Stimulated activated CD8-positive, alpha-beta memory T cell treated with anti-CD3 and anti-CD28 coated beads, Interleukin-15, amount 100 ng/mL, for 24 hours (primary cell): ENCODE results near the gene AP1S3.

Experiments used
- DNase-seq: peaks from one replicate; pipeline ENCODE4 v3.0.0-alpha.2; 2020; ENCODE audit warnings: low read depth

AP1S3 gene

GRCh38 chr2:223760838-223761502 is 76.4 kb downstream of the AP1S3 start:
- DNase-seq: no peak

GRCh38 chr2:223759569-223760430 is 77.6 kb downstream of the AP1S3 start:
- no peak for DNase-seq

- no peak for DNase-seq
These were observed 79.1 kb downstream of the AP1S3 start for GRCh38 chr2:223758131-223758840.

GRCh38 chr2:223753940-223754339 is 83.4 kb downstream of the AP1S3 start:
- no peak for DNase-seq

- no peak for DNase-seq
These were observed 86.4 kb downstream of the AP1S3 start for GRCh38 chr2:223751012-223751411.

GRCh38 chr2:223747392-223748042 is 89.9 kb downstream of the AP1S3 start:
- no peak for DNase-seq

- DNase-seq: no peak
These were observed 90.8 kb downstream of the AP1S3 start for GRCh38 chr2:223746611-223747010.

- DNase-seq: no peak
These were observed 92.8 kb downstream of the AP1S3 start for GRCh38 chr2:223744580-223744979.

- no peak for DNase-seq
These were observed 96.7 kb downstream of the AP1S3 start for GRCh38 chr2:223740679-223741078.

- DNase-seq: no peak
These were observed 100.2 kb downstream of the AP1S3 start for GRCh38 chr2:223737207-223737606.

- DNase-seq: no peak
These were observed 100.9 kb downstream of the AP1S3 start for GRCh38 chr2:223736488-223736887.

- no peak for DNase-seq
These were observed 101.6 kb downstream of the AP1S3 start for GRCh38 chr2:223735659-223736244.

GRCh38 chr2:223735035-223735640 is 102.2 kb downstream of the AP1S3 start:
- DNase-seq: no peak

GRCh38 chr2:223734346-223734745 is 103.0 kb downstream of the AP1S3 start:
- DNase-seq: no peak

GRCh38 chr2:223732346-223732745 is 105.0 kb downstream of the AP1S3 start:
- DNase-seq: no peak

- DNase-seq: no peak
These were observed 105.9 kb downstream of the AP1S3 start for GRCh38 chr2:223731503-223731902.

- DNase-seq: no peak
These were observed 107.6 kb downstream of the AP1S3 start for GRCh38 chr2:223729781-223730180.

- DNase-seq: no peak
These were observed 109.8 kb downstream of the AP1S3 start for GRCh38 chr2:223727562-223727961.

GRCh38 chr2:223725986-223726970 is 111.1 kb downstream of the AP1S3 start:
- no peak for DNase-seq

GRCh38 chr2:223725494-223725893 is 111.9 kb downstream of the AP1S3 start:
- no peak for DNase-seq
